HepG2 (cell line): ENCODE data around the gene CTSV. TPM values are rescaled to one million over a fixed set of nuclear protein-coding genes. Genes with fewer than 3 reads are reported as not detected.
A peak's percentile ranks its signal among the peaks of the same experiment; 100 is the strongest.

ENCODE experiments used
- ARID5B ChIP-seq: IDR thresholded peaks from 2 replicates; pipeline ENCODE4 v1.4.0; 2020; ENCODE audit warnings: mild to moderate bottlenecking, missing genetic modification reagents
- CEBPZ ChIP-seq: IDR thresholded peaks from 2 replicates; pipeline ENCODE4 v1.6.1; 2012; ENCODE audit warnings: low read length, improper control_type of control experiment
- ELF4 ChIP-seq: sonication (generic); formaldehyde crosslinking; IDR thresholded peaks from 2 replicates; pipeline ENCODE4 v1.5.0; 2020; ENCODE audit warnings: missing genetic modification reagents, mild to moderate bottlenecking, moderate library complexity, borderline replicate concordance
- FUBP1 ChIP-seq: sonication (generic); formaldehyde crosslinking; IDR thresholded peaks from 2 replicates; pipeline ENCODE4 v1.5.1; 2020; ENCODE audit warnings: missing genetic modification reagents, mild to moderate bottlenecking, borderline replicate concordance
- NR0B2 ChIP-seq: sonication (generic); formaldehyde crosslinking; IDR thresholded peaks from 2 replicates; pipeline ENCODE4 v1.4.0; 2020; ENCODE audit warnings: mild to moderate bottlenecking, missing genetic modification reagents
- SAFB2 ChIP-seq: sonication (generic); formaldehyde crosslinking; IDR thresholded peaks from 2 replicates; pipeline ENCODE4 v1.5.1; 2020; ENCODE audit warnings: missing genetic modification reagents, low read depth, mild to moderate bottlenecking, borderline replicate concordance
- USF2 ChIP-seq, 2 experiments: sonication (generic) in 1 of 2; formaldehyde crosslinking in 1 of 2; IDR thresholded peaks; 2 replicates each; pipeline versions ENCODE4 v1.5.1 to v1.6.1; 2011 to 2020; ENCODE audit warnings: borderline replicate concordance in 1 of 2, low read depth in 1 of 2, low read length in 1 of 2, mild to moderate bottlenecking in 1 of 2, missing genetic modification reagents in 1 of 2, moderate library complexity in 1 of 2
- ZBTB2 ChIP-seq: sonication (generic); formaldehyde crosslinking; IDR thresholded peaks from 2 replicates; pipeline ENCODE4 v1.8.0; 2022; ENCODE audit warnings: low read depth, missing genetic modification reagents
- ZNF383 ChIP-seq: sonication (generic); formaldehyde crosslinking; IDR thresholded peaks from 2 replicates; pipeline ENCODE4 v1.4.0; 2020; ENCODE audit warnings: missing genetic modification reagents, mild to moderate bottlenecking, borderline replicate concordance
- ZNF615 ChIP-seq: sonication (generic); formaldehyde crosslinking; IDR thresholded peaks from 2 replicates; pipeline ENCODE4 v1.5.0; 2020; ENCODE audit warnings: mild to moderate bottlenecking, missing genetic modification reagents, borderline replicate concordance
- polyA plus RNA-seq, 8 experiments: library from polyadenylated mRNA; depleted of rRNA in 3 of 8; stranded (reverse) in 7 of 8; unstranded in 1 of 8; fragments of >200 nt; fragmentation: Illumina TruSeq in 4 of 8; extraction: Trizol in 4 of 8; gene quantifications; 2 replicates each; pipeline versions ENCODE4 v1.2.1 to v1.2.3, GENCODE V29; 2011 to 2016; ENCODE audit warnings: low read depth in 4 of 8, missing spikeins in 1 of 8, mixed read lengths in 1 of 8; ENCODE audit not compliant: insufficient read depth in 1 of 8
- total RNA-seq, 5 experiments: library from RNA; depleted of rRNA; stranded (reverse); fragments of >200 nt; fragmentation: Illumina TruSeq; extraction: Trizol; gene quantifications; 2 replicates each; pipeline ENCODE4 v1.2.3, GENCODE V29; 2016; ENCODE audit warnings: low read depth in 1 of 5

Gene CTSV
- total and polyA plus RNA-seq, 2 of the 13 experiments (the other 11 are each of a cell fraction or from before 2014, with no cell fraction given) = 10.6 to 12.6 TPM

- TF ChIP-seq NR0B2 (CRISPR knock-in tag) (no peak), USF2 (IDR thresholded peaks at IDR 0.05; ENCODE audit: low read depth, low read length) (no peak), USF2 (CRISPR knock-in tag; IDR thresholded peaks at IDR 0.05; ENCODE audit: borderline replicate concordance) (no peak), CEBPZ (no peak), FUBP1 (no peak), SAFB2 (CRISPR knock-in tag) (no peak), ZNF615 (CRISPR knock-in tag) (no peak), ZNF383 (CRISPR knock-in tag) (no peak), ARID5B (CRISPR knock-in tag) (peak; percentile 86), ZBTB2 (CRISPR knock-in tag) (no peak), ELF4 (no peak)
Observed at GRCh38 chr9:97075289-97075985, 36.5 kb upstream of the CTSV start (continued).
